Astrocyte (in vitro differentiated cells and primary cell): Measurements from ENCODE around the gene ORC4. TPM values are rescaled to one million over a fixed set of nuclear protein-coding genes. Genes with fewer than 3 reads are reported as not detected.

Experiments used
- DNase-seq: peaks from one replicate; pipeline ENCODE4 v3.0.0-alpha.2; 2010; ENCODE audit warnings: low read depth
- FAIRE-seq: peaks from 2 replicates; lab custom pipeline; 2011; peaks lifted over from hg19 to GRCh38; lab: Jason Lieb, UNC
- H2AFZ ChIP-seq: 2 replicates; pipeline ENCODE4 v1.6.0; 2012; ENCODE audit warnings: low read depth, low read length, inconsistent platforms
- H3K27ac ChIP-seq: 2 replicates; pipeline ENCODE4 v1.5.1; 2011; ENCODE audit warnings: low read depth, low read length, inconsistent platforms
- H3K27me3 ChIP-seq: 2 replicates; pipeline ENCODE4 v1.6.0; 2011; ENCODE audit warnings: low read length, inconsistent platforms; ENCODE audit not compliant: insufficient read depth
- H3K36me3 ChIP-seq: 2 replicates; pipeline ENCODE4 v1.5.1; 2011; ENCODE audit warnings: low read length, inconsistent platforms; ENCODE audit not compliant: insufficient read depth
- H3K4me1 ChIP-seq: 2 replicates; pipeline ENCODE4 v1.5.1; 2011; ENCODE audit warnings: low read length, inconsistent platforms; ENCODE audit not compliant: insufficient read depth
- H3K4me2 ChIP-seq: 2 replicates; pipeline ENCODE4 v1.6.0; 2012; ENCODE audit warnings: low read length, inconsistent platforms
- H3K4me3 ChIP-seq: 2 replicates; pipeline ENCODE4 v1.5.1; 2011; ENCODE audit warnings: low read depth, mild to moderate bottlenecking, low read length, inconsistent platforms; ENCODE audit not compliant: insufficient read depth
- H3K79me2 ChIP-seq: 2 replicates; pipeline ENCODE4 v1.6.0; 2012; ENCODE audit warnings: mild to moderate bottlenecking, low read length, inconsistent platforms; ENCODE audit not compliant: insufficient read depth
- H3K9ac ChIP-seq: 2 replicates; pipeline ENCODE4 v1.6.0; 2012; ENCODE audit warnings: mild to moderate bottlenecking, low read length, inconsistent platforms
- H3K9me3 ChIP-seq: 2 replicates; pipeline ENCODE4 v1.5.1; 2012; ENCODE audit warnings: low read depth, mild to moderate bottlenecking, low read length, inconsistent platforms; ENCODE audit not compliant: insufficient read depth
- H4K20me1 ChIP-seq: 2 replicates; pipeline ENCODE4 v1.6.0; 2012; ENCODE audit warnings: low read length, inconsistent platforms; ENCODE audit not compliant: insufficient read depth
- H3K27ac Mint-ChIP-seq: one replicate; pipeline ENCODE4 v1.8.0; 2021; ENCODE audit warnings: mild to moderate bottlenecking, mixed read lengths; ENCODE audit not compliant: unreplicated experiment
- H3K27me3 Mint-ChIP-seq: one replicate; pipeline ENCODE4 v1.8.0; 2021; ENCODE audit warnings: low read depth, mixed read lengths; ENCODE audit not compliant: unreplicated experiment
- H3K36me3 Mint-ChIP-seq: one replicate; pipeline ENCODE4 v1.8.0; 2021; ENCODE audit warnings: low read depth, mixed read lengths; ENCODE audit not compliant: unreplicated experiment
- H3K4me1 Mint-ChIP-seq: one replicate; pipeline ENCODE4 v1.8.0; 2021; ENCODE audit warnings: low read depth, mixed read lengths; ENCODE audit not compliant: unreplicated experiment
- H3K4me3 Mint-ChIP-seq: one replicate; pipeline ENCODE4 v1.8.0; 2021; ENCODE audit warnings: mild to moderate bottlenecking, moderate library complexity, mixed read lengths; ENCODE audit not compliant: unreplicated experiment
- H3K9me3 Mint-ChIP-seq: one replicate; pipeline ENCODE4 v1.8.0; 2021; ENCODE audit warnings: mild to moderate bottlenecking, mixed read lengths; ENCODE audit not compliant: unreplicated experiment
- CTCF ChIP-seq: IDR thresholded peaks from 2 replicates; pipeline ENCODE4 v1.5.1; 2011; ENCODE audit warnings: low read depth, mild to moderate bottlenecking, inconsistent platforms, low read length, moderate library complexity; ENCODE audit not compliant: insufficient read depth
- EZH2 ChIP-seq: IDR thresholded peaks from 2 replicates; pipeline ENCODE4 v1.6.1; 2012; ENCODE audit warnings: mild to moderate bottlenecking, low read length, inconsistent platforms; ENCODE audit not compliant: insufficient read depth
- total RNA-seq: library from RNA; stranded (reverse); gene quantifications from 2 replicates; pipeline ENCODE4 v1.2.1, GENCODE V29; 2021

Gene ORC4
- total RNA-seq, 1 donor from 2014 or later: 43.8 TPM

GRCh38 chr2:148023861-148024260 is 3.3 kb upstream of the ORC4 start:
- H2AFZ ChIP-seq: no peak overlapping the region
- peak overlapping the region; percentile 95 for H3K4me2 ChIP-seq
- Mint-ChIP-seq H3K27ac (no peak overlapping the region), H3K27me3 (no peaks in the 10 kb centered on the region), H3K4me3 (peak overlapping the region; percentile 100), H3K4me1 (peaks cover 15% of the 10 kb centered on the region), H3K9me3 (no peaks in the 10 kb centered on the region), H3K36me3 (no peaks in the 10 kb centered on the region)
- TF ChIP-seq CTCF: no peak
- no peak for TF ChIP-seq EZH2
- no peaks in the 10 kb centered on the region for H3K36me3 ChIP-seq
- H3K9me3 ChIP-seq: no peaks in the 10 kb centered on the region
- FAIRE-seq (no peak), DNase-seq (no peak)
- H3K4me1 ChIP-seq: peaks cover 8% of the 10 kb centered on the region
- H3K9ac ChIP-seq: no peak overlapping the region
- H4K20me1 ChIP-seq: peaks cover 18% of the 10 kb centered on the region
- H3K4me3 ChIP-seq: no peak overlapping the region
- H3K79me2 ChIP-seq: peaks cover 93% of the 10 kb centered on the region
- no peaks in the 10 kb centered on the region for H3K27me3 ChIP-seq
- H3K27ac ChIP-seq: no peak overlapping the region

GRCh38 chr2:148022882-148023281 is 2.3 kb upstream of the ORC4 start:
- peaks cover 22% of the 10 kb centered on the region for H4K20me1 ChIP-seq
- H3K27ac Mint-ChIP-seq: no peak overlapping the region
- H3K4me1 ChIP-seq: peaks cover 8% of the 10 kb centered on the region
- peak overlapping the region; percentile 96 for H3K4me3 ChIP-seq
- no peak overlapping the region for H2AFZ ChIP-seq
- peak overlapping the region; percentile 100 for H3K4me3 Mint-ChIP-seq
- peaks cover 94% of the 10 kb centered on the region for H3K79me2 ChIP-seq
- peak overlapping the region; percentile 95 for H3K4me2 ChIP-seq
- H3K9me3 Mint-ChIP-seq: no peaks in the 10 kb centered on the region
- H3K9ac ChIP-seq: peak overlapping the region; percentile 96
- no peaks in the 10 kb centered on the region for H3K27me3 ChIP-seq
- no peak overlapping the region for H3K27ac ChIP-seq
- H3K4me1 Mint-ChIP-seq: peaks cover 20% of the 10 kb centered on the region
- H3K36me3 Mint-ChIP-seq: no peaks in the 10 kb centered on the region
- TF ChIP-seq CTCF: no peak
- no peak for TF ChIP-seq EZH2
- DNase-seq (no peak), FAIRE-seq (no peak)
- H3K27me3 Mint-ChIP-seq: no peaks in the 10 kb centered on the region
- no peaks in the 10 kb centered on the region for H3K36me3 ChIP-seq
- H3K9me3 ChIP-seq: no peaks in the 10 kb centered on the region

- H3K4me1 ChIP-seq: peaks cover 8% of the 10 kb centered on the region
- H3K4me1 Mint-ChIP-seq: peaks cover 20% of the 10 kb centered on the region
- no peak for FAIRE-seq
- H2AFZ ChIP-seq: no peak overlapping the region
- H3K4me2 ChIP-seq: peak overlapping the region; percentile 95
- H3K27ac ChIP-seq: peak overlapping the region; percentile 90
- no peaks in the 10 kb centered on the region for H3K36me3 ChIP-seq
- H3K9me3 Mint-ChIP-seq: no peaks in the 10 kb centered on the region
- H3K27me3 Mint-ChIP-seq: no peaks in the 10 kb centered on the region
- H3K36me3 Mint-ChIP-seq: no peaks in the 10 kb centered on the region
- DNase-seq: no peak
- H3K79me2 ChIP-seq: peaks cover 94% of the 10 kb centered on the region
- peak overlapping the region; percentile 100 for H3K4me3 Mint-ChIP-seq
- H3K4me3 ChIP-seq: peak overlapping the region; percentile 96
- no peak for TF ChIP-seq CTCF
- H3K9ac ChIP-seq: peak overlapping the region; percentile 96
- no peaks in the 10 kb centered on the region for H3K27me3 ChIP-seq
- no peaks in the 10 kb centered on the region for H3K9me3 ChIP-seq
- H3K27ac Mint-ChIP-seq: no peak overlapping the region
- peaks cover 25% of the 10 kb centered on the region for H4K20me1 ChIP-seq
Measured at GRCh38 chr2:148022351-148022750, 1.8 kb upstream of the ORC4 start.
